ENCODE data around the gene RBKS.
"Not testable (repeated sequence)": the region's sequence is repeated elsewhere in the genome, so short reads cannot be mapped to it uniquely, and the experiment has no call there.

The RBKS gene

GRCh38 chr2:27756091-27756490 lies 134.1 kb downstream of the RBKS start:
- no peak for DNase-seq

- DNase-seq = no peak
Observed at GRCh38 chr2:27754831-27755230, 135.4 kb downstream of the RBKS start.

GRCh38 chr2:27754138-27754588 lies 136.0 kb downstream of the RBKS start:
- peak; percentile 71 to 74 for DNase-seq

GRCh38 chr2:27752551-27753237 lies 137.5 kb downstream of the RBKS start:
- DNase-seq = no peak

GRCh38 chr2:27751377-27751776 lies 138.8 kb downstream of the RBKS start:
- no peak for DNase-seq

GRCh38 chr2:27748803-27749554 lies 141.2 kb downstream of the RBKS start:
- not testable (repeated sequence) for DNase-seq

GRCh38 chr2:27747827-27748352 lies 142.3 kb downstream of the RBKS start:
- DNase-seq = no peak

GRCh38 chr2:27746325-27746724 lies 143.9 kb downstream of the RBKS start:
- DNase-seq = no peak

- DNase-seq = not testable (repeated sequence)
Observed at GRCh38 chr2:27745494-27745893, 144.7 kb downstream of the RBKS start.

GRCh38 chr2:27742571-27742970 lies 147.6 kb downstream of the RBKS start:
- DNase-seq = no peak

- DNase-seq = no peak
Observed at GRCh38 chr2:27741673-27742072, 148.5 kb downstream of the RBKS start.

- DNase-seq = no peak
Observed at GRCh38 chr2:27739058-27739373, 151.2 kb downstream of the RBKS start.

- no peak for DNase-seq
Observed at GRCh38 chr2:27738349-27739057, 151.7 kb downstream of the RBKS start.

- DNase-seq = no peak
Observed at GRCh38 chr2:27737676-27738348, 152.4 kb downstream of the RBKS start.

GRCh38 chr2:27736890-27737204 lies 153.3 kb downstream of the RBKS start:
- DNase-seq = no peak

- no peak for DNase-seq
Observed at GRCh38 chr2:27736031-27736889, 153.9 kb downstream of the RBKS start.

- peak; percentile 73 to 85 for DNase-seq
Observed at GRCh38 chr2:27735263-27735904, 154.8 kb downstream of the RBKS start.

GRCh38 chr2:27734305-27734704 lies 155.9 kb downstream of the RBKS start:
- no peak for DNase-seq

Data from activated CD4-positive, alpha-beta T cell treated with anti-CD3 and anti-CD28 coated beads for 4 hours (primary cell).